H1 (cell line): Measurements from ENCODE around the gene NSA2. TPM values are rescaled to one million over a fixed set of nuclear protein-coding genes. Genes with fewer than 3 reads are reported as not detected.
"Not testable (repeated sequence)": the region's sequence is repeated elsewhere in the genome, so short reads cannot be mapped to it uniquely, and the experiment has no call there.

Experiments used
- CTCF ChIA-PET: fragments of 300-600 bp; sonication (Branson Sonifier 250); formaldehyde crosslinking; loops from one replicate; lab custom pipeline; 2021; ENCODE audit not compliant: partially characterized antibody; lab: Charles Lee
- POLR2A ChIA-PET: fragments of 300-600 bp; sonication (Branson Sonifier 250); formaldehyde crosslinking; loops from one replicate; lab custom pipeline; 2021; ENCODE audit warnings: inconsistent platforms; ENCODE audit not compliant: partially characterized antibody; lab: Charles Lee
- DNase-seq, 2 experiments: peaks; one replicate each; pipeline versions ENCODE4 v3.0.0 to v3.0.0-alpha.2; 2010 to 2022; ENCODE audit warnings: low spot score in 2 of 2, low read depth in 1 of 2, mixed read lengths in 1 of 2
- FAIRE-seq: peaks from 2 replicates; lab custom pipeline; 2011; peaks lifted over from hg19 to GRCh38; lab: Jason Lieb, UNC
- H2AFZ ChIP-seq: 2 replicates; pipeline ENCODE4 v1.8.1; 2012; ENCODE audit warnings: low read length, inconsistent platforms
- H2AK5ac ChIP-seq: 2 replicates; pipeline ENCODE4 v1.6.1; 2013; ENCODE audit warnings: low read depth, low read length
- H2BK120ac ChIP-seq: replicated peaks from 2 replicates; pipeline ENCODE3; 2013; ENCODE audit warnings: low read depth, low read length, inconsistent platforms
- H2BK12ac ChIP-seq: 2 replicates; pipeline ENCODE4 v1.6.1; 2013; ENCODE audit warnings: low read depth, low read length
- H2BK15ac ChIP-seq: 2 replicates; pipeline ENCODE4 v1.6.1; 2013; ENCODE audit warnings: low read length
- H2BK20ac ChIP-seq: 2 replicates; pipeline ENCODE4 v1.6.1; 2013; ENCODE audit warnings: low read length
- H2BK5ac ChIP-seq: 2 replicates; pipeline ENCODE4 v1.6.1; 2013; ENCODE audit warnings: low read depth, low read length
- H3K14ac ChIP-seq: 2 replicates; pipeline ENCODE4 v1.6.1; 2013; ENCODE audit warnings: inconsistent platforms; ENCODE audit not compliant: insufficient read length
- H3K18ac ChIP-seq: 2 replicates; pipeline ENCODE4 v1.6.1; 2013; ENCODE audit warnings: low read length; ENCODE audit errors: extremely low read depth
- H3K23ac ChIP-seq: 2 replicates; pipeline ENCODE4 v1.6.1; 2013; ENCODE audit warnings: inconsistent platforms; ENCODE audit not compliant: insufficient read length
- H3K23me2 ChIP-seq: 2 replicates; pipeline ENCODE4 v1.6.1; 2013; ENCODE audit warnings: low read depth, low read length
- H3K27ac ChIP-seq: 2 replicates; pipeline ENCODE4 v1.6.1; 2011; ENCODE audit warnings: low read depth, low read length, inconsistent platforms
- H3K27me3 ChIP-seq, 4 experiments: replicated peaks in 1 of 4; 1 replicate in 1 of 4; 2 replicates in 3 of 4; pipeline versions ENCODE4 v1.6.1 to v1.8.1; 2011 to 2013; ENCODE audit warnings: low read length in 3 of 4, mild to moderate bottlenecking in 3 of 4, inconsistent platforms in 2 of 4, mixed read lengths in 2 of 4, moderate library complexity in 1 of 4; ENCODE audit not compliant: control insufficient read depth in 3 of 4, insufficient read depth in 3 of 4; ENCODE audit errors: extremely low read depth in 1 of 4
- H3K36me3 ChIP-seq, 4 experiments: 2 replicates each; pipeline versions ENCODE4 v1.6.1 to v1.8.1; 2011 to 2013; ENCODE audit warnings: mild to moderate bottlenecking in 4 of 4, low read length in 3 of 4, moderate library complexity in 2 of 4, control low read depth in 1 of 4, inconsistent platforms in 1 of 4; ENCODE audit not compliant: insufficient read depth in 4 of 4, control insufficient read depth in 2 of 4
- H3K4ac ChIP-seq: replicated peaks from 2 replicates; pipeline ENCODE3; 2013; ENCODE audit warnings: low read length, low read depth, mixed read lengths, inconsistent platforms; ENCODE audit not compliant: insufficient read length
- H3K4me1 ChIP-seq, 4 experiments: replicated peaks in 1 of 4; 1 replicate in 1 of 4; 2 replicates in 3 of 4; pipeline versions ENCODE4 v1.6.1 to v1.8.1; 2011 to 2013; ENCODE audit warnings: low read length in 3 of 4, inconsistent platforms in 2 of 4, mixed read lengths in 1 of 4; ENCODE audit not compliant: insufficient read depth in 4 of 4, control insufficient read depth in 3 of 4
- H3K4me2 ChIP-seq, 2 experiments: 2 replicates each; pipeline versions ENCODE4 v1.6.1 to v1.8.1; 2011 to 2013; ENCODE audit warnings: low read depth in 2 of 2, low read length in 2 of 2, control low read depth in 1 of 2, inconsistent platforms in 1 of 2, mild to moderate bottlenecking in 1 of 2; ENCODE audit not compliant: insufficient read depth in 1 of 2
- H3K4me3 ChIP-seq, 4 experiments: fragments of 200-600, 300-600 bp in 1 of 4; sonication (generic), shearing (Covaris generic), sonication (Bioruptor Twin) in 1 of 4; 2 replicates each; pipeline versions ENCODE4 v1.5.1 to v1.8.1; 2011 to 2016; ENCODE audit warnings: low read length in 4 of 4, low read depth in 3 of 4, control low read depth in 2 of 4, inconsistent platforms in 2 of 4, mild to moderate bottlenecking in 2 of 4, mixed read lengths in 1 of 4, moderate library complexity in 1 of 4; ENCODE audit not compliant: insufficient read depth in 2 of 4; ENCODE audit errors: extremely low read depth in 1 of 4
- H3K56ac ChIP-seq: replicated peaks from 2 replicates; pipeline ENCODE3; 2013; ENCODE audit warnings: low read depth, mild to moderate bottlenecking, mixed read lengths, low read length, inconsistent platforms; ENCODE audit not compliant: insufficient read length
- H3K79me1 ChIP-seq: 2 replicates; pipeline ENCODE4 v1.6.1; 2013; ENCODE audit warnings: low read depth, low read length, control low read depth
- H3K79me2 ChIP-seq, 2 experiments: 2 replicates each; pipeline versions ENCODE4 v1.6.1 to v1.8.1; 2012 to 2013; ENCODE audit warnings: low read length in 2 of 2, mild to moderate bottlenecking in 2 of 2, inconsistent platforms in 1 of 2; ENCODE audit not compliant: insufficient read depth in 2 of 2, control insufficient read depth in 1 of 2
- H3K9ac ChIP-seq, 4 experiments: replicated peaks in 1 of 4; 1 replicate in 1 of 4; 2 replicates in 3 of 4; pipeline versions ENCODE4 v1.6.1 to v1.8.1; 2011 to 2013; ENCODE audit warnings: low read depth in 3 of 4, low read length in 3 of 4, control low read depth in 2 of 4, mild to moderate bottlenecking in 2 of 4, moderate library complexity in 2 of 4, inconsistent platforms in 1 of 4; ENCODE audit errors: extremely low read depth in 1 of 4
- H3K9me3 ChIP-seq, 2 experiments: 2 replicates each; pipeline versions ENCODE4 v1.6.1 to v1.8.1; 2012 to 2013; ENCODE audit warnings: mild to moderate bottlenecking in 2 of 2, moderate library complexity in 2 of 2, control low read depth in 1 of 2, inconsistent platforms in 1 of 2, low read depth in 1 of 2, low read length in 1 of 2, mixed read lengths in 1 of 2; ENCODE audit not compliant: insufficient read depth in 2 of 2
- H4K20me1 ChIP-seq, 2 experiments: replicated peaks in 1 of 2; 2 replicates each; pipeline versions ENCODE3 to v1.8.1; 2011 to 2013; ENCODE audit warnings: inconsistent platforms in 2 of 2, low read length in 2 of 2, mild to moderate bottlenecking in 1 of 2; ENCODE audit not compliant: insufficient read depth in 2 of 2, control insufficient read depth in 1 of 2
- H4K5ac ChIP-seq: 2 replicates; pipeline ENCODE4 v1.6.1; 2013; ENCODE audit warnings: low read length, low read depth, mixed read lengths, inconsistent platforms; ENCODE audit not compliant: insufficient read length
- H4K8ac ChIP-seq: 2 replicates; pipeline ENCODE4 v1.8.0; 2013; ENCODE audit warnings: mild to moderate bottlenecking, moderate library complexity, low read length, inconsistent platforms; ENCODE audit not compliant: insufficient read depth; ENCODE audit errors: extremely low read depth
- H4K91ac ChIP-seq: replicated peaks from 2 replicates; pipeline ENCODE3; 2013; ENCODE audit warnings: low read length, mixed read lengths, inconsistent platforms; ENCODE audit not compliant: insufficient read length
- CBX5 ChIP-seq: fragments of 300-800, 300-1000 bp; sonication (generic); IDR thresholded peaks from 2 replicates; pipeline ENCODE4 v1.7.1; 2016; ENCODE audit warnings: antibody characterized with exemption, low read length, low read depth
- CHD2 ChIP-seq: IDR thresholded peaks from 2 replicates; pipeline ENCODE4 v1.6.1; 2012; ENCODE audit warnings: low read length, improper control_type of control experiment
- EP300 ChIP-seq, 2 experiments: IDR thresholded peaks; 1 replicate in 1 of 2; 2 replicates in 1 of 2; pipeline ENCODE4 v1.6.1; 2011 to 2012; ENCODE audit warnings: low read depth in 2 of 2, low read length in 2 of 2, mild to moderate bottlenecking in 2 of 2, borderline replicate concordance in 1 of 2, inconsistent platforms in 1 of 2, moderate library complexity in 1 of 2
- GTF2F1 ChIP-seq: IDR thresholded peaks from 2 replicates; pipeline ENCODE4 v1.6.1; 2012; ENCODE audit warnings: low read depth, low read length, improper control_type of control experiment, borderline replicate concordance
- KDM1A ChIP-seq: fragments of 200-600, 300-600 bp; sonication (generic); IDR thresholded peaks from 2 replicates; pipeline ENCODE4 v1.7.1; 2016; ENCODE audit warnings: mild to moderate bottlenecking, low read length, borderline replicate concordance
- NRF1 ChIP-seq: IDR thresholded peaks from 2 replicates; pipeline ENCODE4 v1.6.1; 2011; ENCODE audit warnings: mild to moderate bottlenecking, low read depth, low read length, improper control_type of control experiment
- RAD21 ChIP-seq, 2 experiments: IDR thresholded peaks in 1 of 2; conservative IDR thresholded peaks in 1 of 2; 2 replicates each; pipeline ENCODE4 v1.6.1; 2011; ENCODE audit warnings: low read depth in 2 of 2, low read length in 2 of 2, improper control_type of control experiment in 1 of 2, inconsistent platforms in 1 of 2, mild to moderate bottlenecking in 1 of 2, moderate library complexity in 1 of 2
- RXRA ChIP-seq: IDR thresholded peaks from 2 replicates; pipeline ENCODE4 v1.6.1; 2011; ENCODE audit warnings: low read depth, mild to moderate bottlenecking, low read length, moderate library complexity; ENCODE audit not compliant: insufficient read depth
- WGBS, 2 experiments: shearing (Covaris generic) in 1 of 2; methylation state at CpG; one replicate each; pipeline versions ENCODE4 v1.1.6 to v1.1.7; 2013 to 2015; ENCODE audit warnings: low lambda C conversion rate in 2 of 2, mixed read lengths in 2 of 2, inconsistent platforms in 1 of 2, low coverage in 1 of 2, missing lambda C conversion rate in 1 of 2; ENCODE audit not compliant: insufficient replicate concordance in 2 of 2, insufficient coverage in 1 of 2, insufficient read length in 1 of 2; ENCODE audit errors: extremely low coverage in 1 of 2, missing lambda C conversion rate in 1 of 2; 5-methylcytosine and 5-hydroxymethylcytosine counted together
- polyA plus RNA-seq, 7 experiments: library from polyadenylated mRNA; depleted of rRNA in 3 of 7; stranded (reverse) in 5 of 7; unstranded in 2 of 7; fragments of >200 nt in 5 of 7; fragments of 200-250 nt in 2 of 7; gene quantifications; 1 replicate in 5 of 7; 2 replicates in 1 of 7; 4 replicates in 1 of 7; pipeline versions ENCODE4 v1.2.1 to v1.2.3, GENCODE V29; 2011 to 2013; ENCODE audit warnings: missing spikeins in 2 of 7, mixed read lengths in 2 of 7
- total RNA-seq: library from RNA; stranded (reverse); fragmentation: NEBNext Ultra II Directional; extraction: Animal tissue kit (Norgen Biotek cat#: 25700); gene quantifications from 2 replicates; pipeline ENCODE4 v1.2.1, GENCODE V29; 2021
- TF ChIP-seq, protein P1 (sequence below), 3 experiments: IDR thresholded peaks; 1 replicate in 2 of 3; 2 replicates in 1 of 3; pipeline versions ENCODE4 v1.5.1 to v1.6.1; 2011; ENCODE audit warnings: low read length in 3 of 3, mild to moderate bottlenecking in 3 of 3, inconsistent platforms in 2 of 3, low read depth in 1 of 3, moderate library complexity in 1 of 3; ENCODE audit not compliant: insufficient read depth in 1 of 3; ENCODE audit errors: control extremely low read depth in 1 of 3

Gene NSA2
- total and polyA plus RNA-seq, 2 of the 8 experiments (the other 6 are each of a cell fraction or from before 2014, with no cell fraction given) = 17.0 to 68.7 TPM

DNA sequence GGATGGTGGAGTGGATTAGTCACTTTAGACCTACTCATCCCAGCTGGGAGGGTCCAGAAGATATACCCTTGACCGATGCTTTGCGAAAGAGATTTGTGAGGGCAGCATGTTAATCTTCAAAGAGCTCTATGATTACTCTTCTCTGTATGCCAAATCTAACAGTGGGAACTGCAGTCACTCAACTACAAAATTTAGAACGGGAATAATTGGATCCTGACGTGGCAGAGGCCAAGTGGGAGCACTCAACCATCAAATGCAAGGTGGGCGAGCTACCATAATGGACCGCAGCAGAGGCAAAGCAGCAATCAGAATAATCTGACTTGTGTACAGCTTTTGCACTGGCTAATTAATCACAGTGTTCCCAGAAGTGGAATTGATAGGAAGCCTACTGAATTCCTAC is 20.4 kb downstream of the NSA2 start (continued):
- TF ChIP-seq, protein P1, sequence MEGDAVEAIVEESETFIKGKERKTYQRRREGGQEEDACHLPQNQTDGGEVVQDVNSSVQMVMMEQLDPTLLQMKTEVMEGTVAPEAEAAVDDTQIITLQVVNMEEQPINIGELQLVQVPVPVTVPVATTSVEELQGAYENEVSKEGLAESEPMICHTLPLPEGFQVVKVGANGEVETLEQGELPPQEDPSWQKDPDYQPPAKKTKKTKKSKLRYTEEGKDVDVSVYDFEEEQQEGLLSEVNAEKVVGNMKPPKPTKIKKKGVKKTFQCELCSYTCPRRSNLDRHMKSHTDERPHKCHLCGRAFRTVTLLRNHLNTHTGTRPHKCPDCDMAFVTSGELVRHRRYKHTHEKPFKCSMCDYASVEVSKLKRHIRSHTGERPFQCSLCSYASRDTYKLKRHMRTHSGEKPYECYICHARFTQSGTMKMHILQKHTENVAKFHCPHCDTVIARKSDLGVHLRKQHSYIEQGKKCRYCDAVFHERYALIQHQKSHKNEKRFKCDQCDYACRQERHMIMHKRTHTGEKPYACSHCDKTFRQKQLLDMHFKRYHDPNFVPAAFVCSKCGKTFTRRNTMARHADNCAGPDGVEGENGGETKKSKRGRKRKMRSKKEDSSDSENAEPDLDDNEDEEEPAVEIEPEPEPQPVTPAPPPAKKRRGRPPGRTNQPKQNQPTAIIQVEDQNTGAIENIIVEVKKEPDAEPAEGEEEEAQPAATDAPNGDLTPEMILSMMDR (IDR thresholded peaks at IDR 0.05; ENCODE audit: control extremely low read depth in 1 of 3, insufficient read depth in 1 of 3, low read depth in 1 of 3, low read length in 3 of 3) = no peak
- TF ChIP-seq EP300 (IDR thresholded peaks at IDR 0.05; ENCODE audit: borderline replicate concordance in 1 of 2, low read depth in 2 of 2, low read length in 2 of 2) (no peak), RAD21 (IDR thresholded peaks at IDR 0.05 in 1 of 2, conservative IDR thresholded peaks at IDR 0.05 in 1 of 2; ENCODE audit: low read depth in 2 of 2, low read length in 2 of 2) (no peak), CBX5 (no peak), RXRA (no peak), GTF2F1 (no peak), KDM1A (no peak), NRF1 (no peak), CHD2 (no peak)

DNA sequence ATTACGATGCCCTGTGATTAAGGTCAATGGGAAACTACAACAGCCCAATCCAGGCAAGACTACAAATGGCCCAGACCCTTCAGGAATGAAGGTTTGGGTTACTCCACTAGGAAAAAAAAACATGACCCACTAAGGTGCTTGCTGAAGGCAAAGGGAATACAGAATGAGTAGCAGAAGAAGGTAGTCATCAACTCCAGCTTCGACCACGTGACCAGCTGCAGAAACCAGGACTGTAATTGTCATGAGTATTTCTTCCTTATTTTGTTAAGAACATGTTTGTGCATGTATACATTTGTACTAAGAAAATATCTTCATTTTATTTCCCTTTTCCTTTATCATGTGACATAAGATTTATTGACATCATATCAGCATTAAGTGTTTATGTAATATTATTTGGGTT is 24.6 kb downstream of the NSA2 start:
- not testable (repeated sequence) for DNase-seq
- CTCF ChIA-PET = interaction anchor here (0.6 kb wide), 1 partner anchor 112 kb away, joined by 3 read pairs; no protein-coding TSS in a partner anchor
- 97% methylated on average over 3 of the region's 3 CpGs; no CpG with 5 or more reads in 1 of the 2 experiments for WGBS, 2 experiments

More for the DNA sequence above, 24.6 kb downstream of the NSA2 start:
- H2AK5ac ChIP-seq, H3K23ac ChIP-seq, H3K27ac ChIP-seq, H2BK5ac ChIP-seq, H3K18ac ChIP-seq, H4K91ac ChIP-seq, FAIRE-seq, H2AFZ ChIP-seq, H2BK120ac ChIP-seq, H3K27me3 ChIP-seq, H3K14ac ChIP-seq, H3K9me3 ChIP-seq, H4K20me1 ChIP-seq, H3K4me2 ChIP-seq, H3K4me3 ChIP-seq, H3K79me2 ChIP-seq, H3K4me1 ChIP-seq, H3K79me1 ChIP-seq, H2BK12ac ChIP-seq, H4K5ac ChIP-seq, H3K23me2 ChIP-seq, H4K8ac ChIP-seq, H3K56ac ChIP-seq, H3K4ac ChIP-seq, H2BK15ac ChIP-seq, H3K9ac ChIP-seq, H2BK20ac ChIP-seq: not testable (repeated sequence)
- POLR2A ChIA-PET = interaction anchor here (0.7 kb wide), 1 partner anchor 339 kb away, joined by 4 read pairs; no protein-coding TSS in a partner anchor
- peaks cover 12 to 85% (median 34%) of the 10 kb centered on the region in 4 experiments for H3K36me3 ChIP-seq
